Eye (tissue), 1 donor: Measurements from ENCODE around the gene SRPK1.

Source experiments
- DNase-seq: peaks from one replicate; pipeline ENCODE4 v3.0.0-alpha.2; 2015

SRPK1 gene

GRCh38 chr6:35809809-35810208 lies 111.1 kb downstream of the SRPK1 start:
- no peak for DNase-seq

DNA sequence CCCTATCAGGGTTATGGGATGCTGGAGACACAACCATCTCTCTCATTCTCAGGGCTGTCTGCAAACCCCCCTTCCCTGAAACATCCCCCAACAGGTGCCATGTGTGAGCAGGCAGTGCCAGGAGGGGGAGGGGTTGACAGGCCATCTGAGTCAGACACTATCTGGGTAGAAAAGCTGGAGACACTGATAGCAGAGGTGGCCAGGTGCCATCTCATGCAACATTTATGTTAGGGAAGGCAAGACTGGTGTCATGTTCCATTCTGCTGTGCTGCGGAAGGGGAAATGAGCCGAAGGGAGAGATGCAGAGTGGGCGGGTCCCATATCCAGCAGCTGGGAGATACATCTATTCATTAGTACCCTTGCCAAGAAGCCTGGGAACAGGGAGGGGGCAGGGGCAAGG lies 112.2 kb downstream of the SRPK1 start:
- DNase-seq, result peak; percentile 50

DNA sequence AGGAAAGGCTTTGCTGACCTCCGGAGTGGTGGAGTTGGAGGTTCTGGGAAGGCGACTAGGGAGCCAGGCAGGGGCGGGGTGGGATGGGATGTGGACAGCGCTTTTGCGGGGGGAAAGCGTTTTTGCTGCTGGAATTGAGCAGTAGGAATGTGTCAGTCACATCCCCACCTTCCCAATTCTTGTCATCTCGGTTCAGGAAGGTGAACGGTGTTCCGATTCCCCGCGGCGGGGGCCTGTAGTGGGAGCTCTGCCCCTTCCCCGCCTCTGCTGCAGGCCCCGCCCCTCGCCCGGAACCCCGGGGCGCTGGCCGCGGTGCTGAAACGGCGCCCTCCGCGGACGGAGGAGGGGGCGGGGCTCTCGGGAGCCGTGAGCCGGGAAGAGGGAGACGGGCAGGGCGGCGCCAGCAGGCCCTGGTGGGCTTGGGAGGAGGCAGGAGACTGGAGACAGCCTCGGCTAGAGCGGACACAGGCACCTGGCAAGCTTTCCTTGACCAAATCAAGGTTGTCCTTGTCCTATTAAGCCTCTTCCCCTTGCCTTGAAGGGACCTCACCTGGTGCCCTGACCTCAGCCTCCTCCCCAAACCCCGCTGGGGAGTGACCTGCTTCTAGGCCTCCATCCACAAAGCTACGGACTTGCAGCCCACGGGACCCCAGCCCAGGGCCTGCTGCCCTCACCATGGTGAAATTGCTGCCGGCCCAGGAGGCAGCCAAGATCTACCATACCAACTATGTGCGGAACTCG lies 115.7 kb downstream of the SRPK1 start, which contains the start of gene LHFPL5:
Gene LHFPL5, plus strand, starts transcription at position 357 of the 741 bp plus-strand sequence. Its CDS starts 319 bp downstream, at position 676.
- DNase-seq, result peak; percentile 84

DNA sequence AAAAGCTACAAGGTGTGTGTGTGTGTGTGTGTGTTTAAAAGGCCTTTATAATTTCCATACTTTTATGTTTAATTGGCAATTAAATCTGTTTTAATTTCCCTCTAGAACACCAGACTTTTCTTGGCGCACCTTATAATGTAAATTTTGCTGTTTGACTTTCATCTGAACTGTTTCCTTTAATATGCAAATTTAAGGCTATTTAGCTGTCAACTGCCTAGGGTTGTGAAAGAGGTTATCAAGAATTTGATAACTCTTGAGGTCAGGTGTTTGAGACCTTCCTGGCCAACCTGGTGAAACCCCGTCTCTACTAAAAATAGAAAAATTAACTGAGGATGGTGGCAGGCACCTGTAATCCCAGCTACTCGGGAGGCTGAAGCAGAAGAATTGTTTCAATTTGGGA lies 119.8 kb downstream of the SRPK1 start:
- DNase-seq, result no peak

- no peak for DNase-seq
Observed at GRCh38 chr6:35798706-35799105, 122.2 kb downstream of the SRPK1 start.

DNA sequence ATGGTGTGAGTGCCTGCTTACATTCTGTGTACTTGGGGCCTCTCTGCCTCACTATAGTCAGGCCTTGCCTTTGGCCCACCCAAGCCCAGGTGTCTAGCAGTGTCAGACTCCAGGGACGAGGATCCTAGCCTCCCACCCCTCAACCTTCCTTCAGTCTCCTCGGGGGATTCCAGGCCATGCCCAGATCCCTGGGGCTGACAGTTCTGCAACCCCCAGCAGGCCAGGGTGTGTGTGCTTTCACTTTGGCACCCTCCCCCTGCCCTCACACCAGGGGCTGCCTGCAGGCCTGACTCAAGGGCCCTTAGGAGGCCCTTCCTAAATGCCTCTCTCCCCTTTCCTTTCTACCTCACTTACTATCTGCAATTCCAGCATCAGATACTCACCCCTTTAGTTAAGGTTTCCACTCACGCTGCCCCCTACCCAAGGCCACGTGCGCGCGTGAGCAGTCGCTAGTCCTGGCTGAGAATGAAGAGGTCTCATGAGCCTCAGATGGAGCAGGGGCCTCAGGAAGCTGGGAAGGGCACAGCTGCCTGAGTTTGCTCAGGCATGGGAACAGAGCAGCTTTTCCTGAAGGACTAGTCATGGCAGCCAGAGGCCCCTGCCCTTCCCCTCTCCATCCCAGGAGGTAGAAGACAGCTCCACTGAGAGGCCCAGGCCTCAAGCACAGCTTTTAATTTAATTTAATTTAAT lies 122.9 kb downstream of the SRPK1 start:
- DNase-seq, result peak; percentile 49

DNA sequence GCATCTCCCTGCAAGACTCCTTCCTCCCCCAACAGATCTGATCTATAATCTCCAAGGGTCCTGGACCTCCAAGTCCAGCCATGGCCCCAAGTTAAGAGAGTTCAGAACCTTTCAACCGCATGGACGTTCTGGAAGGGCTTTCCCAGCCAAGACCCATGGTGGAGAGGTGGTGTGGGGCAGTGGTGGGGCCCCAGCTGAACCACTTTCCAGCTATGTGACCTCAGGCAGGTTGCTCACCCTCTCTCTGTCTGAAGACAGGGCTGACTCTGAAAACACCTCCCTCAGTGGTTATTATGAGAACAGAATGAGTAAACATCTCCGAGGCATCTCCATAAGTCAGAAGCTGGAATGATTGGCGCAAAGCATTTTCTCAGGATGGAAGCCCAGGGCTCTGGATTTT lies 124.7 kb downstream of the SRPK1 start:
- DNase-seq, result no peak

- DNase-seq, result no peak
Observed at GRCh38 chr6:35795453-35796071, 125.3 kb downstream of the SRPK1 start.

GRCh38 chr6:35794536-35795452 lies 126.1 kb downstream of the SRPK1 start:
- DNase-seq, result no peak

- DNase-seq, result no peak
Observed at GRCh38 chr6:35790683-35791082, 130.2 kb downstream of the SRPK1 start.

- no peak for DNase-seq
Observed at GRCh38 chr6:35788423-35788982, 132.4 kb downstream of the SRPK1 start.

DNA sequence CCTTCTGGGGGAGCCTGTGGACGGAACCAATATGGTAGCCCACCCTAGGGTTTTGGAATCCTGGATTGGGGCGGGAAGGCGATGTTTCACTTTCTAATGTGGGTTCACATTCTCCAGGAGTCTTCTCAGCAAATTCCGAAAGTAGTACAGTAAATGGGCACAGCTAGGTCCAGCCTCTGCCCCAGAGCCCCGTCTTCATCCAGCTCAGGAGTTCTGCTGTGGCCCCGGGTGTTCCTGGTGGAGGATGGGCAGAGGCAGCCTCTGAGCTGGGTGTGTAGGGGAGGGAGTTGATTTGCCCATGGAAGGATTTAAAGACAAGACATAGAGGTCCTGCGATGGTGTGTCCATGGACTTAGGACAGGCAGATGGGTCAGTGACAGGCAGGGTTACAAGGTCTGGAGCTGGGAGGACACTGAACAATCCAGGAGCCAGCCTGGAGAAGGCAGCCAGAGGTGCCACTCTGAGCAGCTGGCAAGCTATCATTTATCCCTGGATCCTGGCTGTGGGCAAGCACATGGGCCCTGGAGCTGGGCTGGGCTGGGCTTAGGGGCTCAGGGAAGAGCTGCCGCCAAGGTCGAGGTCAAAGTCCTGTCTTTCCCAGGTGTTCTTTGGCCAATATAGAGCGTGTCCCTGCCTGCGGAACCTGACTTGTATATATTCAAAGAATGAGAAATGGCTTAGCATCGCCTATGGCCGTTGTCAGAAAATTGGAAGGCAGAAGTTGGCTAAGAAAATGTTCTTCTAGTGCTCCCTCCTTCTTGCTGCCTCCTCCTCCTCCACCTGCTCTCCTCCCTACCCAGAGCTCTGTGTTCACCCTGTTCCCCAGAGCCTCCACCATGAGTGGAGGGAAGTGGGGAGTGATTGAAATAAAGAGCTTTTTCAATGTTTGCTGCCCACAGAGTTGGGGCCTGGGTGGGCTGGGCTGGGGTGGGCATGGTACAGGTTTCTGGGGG lies 133.4 kb downstream of the SRPK1 start:
- DNase-seq, result no peak

GRCh38 chr6:35786810-35787209 lies 134.1 kb downstream of the SRPK1 start:
- no peak for DNase-seq

GRCh38 chr6:35786272-35786671 lies 134.6 kb downstream of the SRPK1 start:
- DNase-seq, result no peak

DNA sequence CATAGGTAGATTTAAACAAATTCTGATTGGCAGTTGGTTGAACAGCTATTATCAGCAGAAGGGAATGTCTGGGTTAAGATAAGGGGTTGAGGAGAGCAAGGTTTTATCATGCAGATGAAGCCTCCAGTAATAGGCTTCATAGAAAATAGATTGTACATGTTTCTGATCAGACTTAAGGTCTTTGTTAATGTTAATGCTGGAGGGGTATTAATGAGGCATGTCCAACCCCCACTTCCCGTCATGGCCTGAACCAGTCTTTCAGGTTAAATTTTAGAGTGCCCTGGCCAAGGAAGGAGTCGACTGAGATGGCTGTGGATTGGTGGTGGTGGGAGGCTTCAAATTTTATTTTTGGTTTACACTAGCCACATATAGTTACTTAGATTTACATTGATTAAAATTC lies 136.7 kb downstream of the SRPK1 start:
- no peak for DNase-seq
